ENCODE results near the gene LOXL4. TPM values are rescaled to one million over a fixed set of nuclear protein-coding genes. Genes with fewer than 3 reads are reported as not detected.

LOXL4 gene
- total RNA-seq, 4 donors from 2014 or later: 8.1 to 16.9 (median 15.1) TPM

- no peaks in the 10 kb centered on the region for H3K36me3 ChIP-seq
- intact Hi-C loops (cut with DNase I; ENCODE audit: low total_unique reads): no loop called here
- no peaks in the 10 kb centered on the region for H3K4me1 ChIP-seq
- TF ChIP-seq CTCF (IDR thresholded peaks at IDR 0.05): no peak
- TF ChIP-seq POLR2A (IDR thresholded peaks at IDR 0.05): no peak
- no peak overlapping the region for H3K4me3 ChIP-seq
- H3K27ac ChIP-seq: no peak overlapping the region
- H3K27me3 ChIP-seq: no peaks in the 10 kb centered on the region
- DNase-seq: no peak
- H3K9me3 ChIP-seq: no peaks in the 10 kb centered on the region
These were observed 33.8 kb upstream of the LOXL4 start for GRCh38 chr10:98301664-98302319.

- Histone ChIP-seq H3K4me1 (no peaks in the 10 kb centered on the region), H3K4me3 (no peak overlapping the region), H3K36me3 (no peaks in the 10 kb centered on the region), H3K27me3 (no peaks in the 10 kb centered on the region), H3K27ac (no peak overlapping the region), H3K9me3 (no peaks in the 10 kb centered on the region)
- no peak for DNase-seq
- TF ChIP-seq POLR2A (IDR thresholded peaks at IDR 0.05): no peak
- no peak for TF ChIP-seq CTCF (IDR thresholded peaks at IDR 0.05)
- intact Hi-C loops (cut with DNase I; ENCODE audit: low total_unique reads): no loop called here
These were observed 32.7 kb upstream of the LOXL4 start for GRCh38 chr10:98300526-98301229.

- TF ChIP-seq POLR2A (IDR thresholded peaks at IDR 0.05) (no peak), CTCF (IDR thresholded peaks at IDR 0.05) (no peak)
These were observed 31.3 kb upstream of the LOXL4 start for GRCh38 chr10:98299341-98299740.

GRCh38 chr10:98296524-98296923 is 28.5 kb upstream of the LOXL4 start:
- no peak overlapping the region for H3K27ac ChIP-seq
- H3K9me3 ChIP-seq: no peaks in the 10 kb centered on the region
- H3K4me3 ChIP-seq: no peak overlapping the region
- H3K36me3 ChIP-seq: no peaks in the 10 kb centered on the region
- intact Hi-C loops (cut with DNase I; ENCODE audit: low total_unique reads): no loop called here
- DNase-seq: no peak
- H3K27me3 ChIP-seq: no peaks in the 10 kb centered on the region
- TF ChIP-seq POLR2A (IDR thresholded peaks at IDR 0.05) (no peak), CTCF (IDR thresholded peaks at IDR 0.05) (no peak)
- H3K4me1 ChIP-seq: no peaks in the 10 kb centered on the region

More at GRCh38 chr10:98299341-98299740, 31.3 kb upstream of the LOXL4 start:
- no peak for DNase-seq
- intact Hi-C loops (cut with DNase I; ENCODE audit: low total_unique reads): no loop called here
- Histone ChIP-seq H3K27ac (no peak overlapping the region), H3K4me3 (no peak overlapping the region), H3K9me3 (no peaks in the 10 kb centered on the region), H3K27me3 (no peaks in the 10 kb centered on the region), H3K4me1 (no peaks in the 10 kb centered on the region), H3K36me3 (no peaks in the 10 kb centered on the region)

GRCh38 chr10:98295907-98296306 is 27.9 kb upstream of the LOXL4 start:
- no peak overlapping the region for H3K4me3 ChIP-seq
- no peaks in the 10 kb centered on the region for H3K9me3 ChIP-seq
- DNase-seq: no peak

More at GRCh38 chr10:98295907-98296306, 27.9 kb upstream of the LOXL4 start:
- Histone ChIP-seq H3K27me3 (no peaks in the 10 kb centered on the region), H3K4me1 (no peaks in the 10 kb centered on the region), H3K36me3 (no peaks in the 10 kb centered on the region), H3K27ac (no peak overlapping the region)
- intact Hi-C loops (cut with DNase I; ENCODE audit: low total_unique reads): no loop called here
- TF ChIP-seq CTCF (IDR thresholded peaks at IDR 0.05) (no peak), POLR2A (IDR thresholded peaks at IDR 0.05) (no peak)

Measured in uterus (tissue), 4 donors.